HG03354 (cell line): ENCODE measurements around the gene CTDP1.
"Not testable (repeated sequence)": the region's sequence is repeated elsewhere in the genome, so short reads cannot be mapped to it uniquely, and the experiment has no call there.

ENCODE experiments used
- ATAC-seq: cut with Tn5 transposase; IDR thresholded peaks from one replicate; pipeline ENCODE4 v1.9.1; 2021; ENCODE audit warnings: mild to moderate bottlenecking; ENCODE audit not compliant: unreplicated experiment, poor library complexity, severe bottlenecking

CTDP1 gene

GRCh38 chr18:79736230-79736629 is 56.6 kb downstream of the CTDP1 start:
- no peak for ATAC-seq

GRCh38 chr18:79736846-79737245 is 57.2 kb downstream of the CTDP1 start:
- no peak for ATAC-seq

DNA sequence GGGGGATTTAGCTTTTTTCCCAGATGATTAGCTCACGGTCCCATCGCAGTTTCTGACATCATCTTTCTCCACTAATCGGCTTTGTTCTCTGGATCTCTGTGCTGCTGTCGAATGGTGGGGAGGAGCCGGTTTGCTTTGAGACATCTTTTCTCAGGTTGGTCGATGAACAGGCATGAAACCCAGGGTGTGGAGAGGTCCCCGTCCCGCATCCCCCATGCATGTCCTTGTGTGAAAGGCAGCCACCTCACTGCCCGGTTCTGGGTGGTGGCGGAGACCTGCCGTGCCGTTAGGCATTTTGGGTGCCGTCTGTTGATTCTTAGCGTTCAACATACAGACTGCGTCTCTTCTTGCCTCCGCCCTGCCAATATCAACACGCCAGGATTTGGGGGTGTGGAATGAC is 57.8 kb downstream of the CTDP1 start:
- no peak for ATAC-seq

DNA sequence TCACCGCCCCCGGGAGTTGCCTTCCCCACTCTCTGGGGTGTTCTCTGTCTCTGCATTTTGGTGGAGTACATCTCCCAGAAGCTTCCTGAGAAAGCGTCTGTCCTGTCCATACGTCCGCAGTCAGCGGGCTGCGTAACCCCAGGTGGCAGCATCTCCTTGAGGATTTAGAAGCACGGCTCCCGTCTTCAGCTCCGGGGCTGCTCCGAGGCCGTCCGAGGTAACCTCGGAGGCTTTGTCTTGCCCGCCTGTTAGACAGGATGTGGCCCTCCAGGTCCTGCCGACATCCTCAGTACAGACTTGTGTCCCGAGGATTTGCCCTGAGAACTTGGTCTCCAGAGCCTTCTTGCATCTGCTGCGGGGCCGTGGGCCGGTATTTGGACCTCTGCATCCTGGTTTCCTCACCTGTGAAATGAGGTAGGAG is 58.4 kb downstream of the CTDP1 start:
- ATAC-seq: no peak

DNA sequence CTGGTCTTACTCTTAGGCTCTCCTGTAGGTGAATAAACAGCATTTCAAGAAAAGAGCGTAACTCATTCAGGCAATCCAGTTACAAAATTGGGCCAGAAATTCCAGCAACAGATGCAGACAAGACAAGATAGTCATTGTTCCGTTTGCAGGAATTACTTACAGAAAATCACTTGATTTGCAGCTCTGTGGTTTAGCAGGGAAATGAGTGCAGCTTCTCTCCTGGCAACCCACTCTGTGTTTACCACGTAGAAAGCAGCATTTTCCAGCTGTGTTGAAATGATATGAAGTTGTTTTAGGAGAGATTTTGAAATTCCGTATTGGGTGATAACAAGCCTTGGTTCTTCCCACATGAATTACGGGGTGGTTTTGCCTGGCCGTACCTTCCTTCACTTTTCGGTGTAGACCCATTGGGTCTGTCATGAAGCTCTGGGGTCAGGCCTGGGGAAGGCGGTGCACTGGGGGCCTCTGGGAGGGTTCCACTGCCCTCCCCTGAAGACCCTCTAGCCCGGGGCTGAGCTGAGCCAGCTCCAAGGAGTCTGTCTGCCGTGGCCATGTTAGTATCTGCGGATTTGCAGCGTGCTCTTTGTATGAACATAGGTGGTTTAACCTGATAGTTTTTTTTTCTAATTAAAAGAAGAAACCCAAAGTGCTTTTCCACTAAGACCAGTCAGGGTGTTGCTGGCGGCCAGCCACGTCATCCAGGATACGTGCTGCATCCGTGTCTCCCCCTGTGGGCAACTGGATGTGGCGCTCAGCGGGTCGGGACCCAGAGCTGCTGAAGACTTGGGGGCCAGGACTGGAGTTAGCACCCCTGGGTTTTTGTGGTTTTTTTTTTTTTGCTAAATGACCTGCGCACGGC is 59.2 kb downstream of the CTDP1 start:
- ATAC-seq: no peak

GRCh38 chr18:79739440-79739778 is 59.8 kb downstream of the CTDP1 start:
- no peak for ATAC-seq

- not testable (repeated sequence) for ATAC-seq
Observed at GRCh38 chr18:79740047-79740446, 60.4 kb downstream of the CTDP1 start.

DNA sequence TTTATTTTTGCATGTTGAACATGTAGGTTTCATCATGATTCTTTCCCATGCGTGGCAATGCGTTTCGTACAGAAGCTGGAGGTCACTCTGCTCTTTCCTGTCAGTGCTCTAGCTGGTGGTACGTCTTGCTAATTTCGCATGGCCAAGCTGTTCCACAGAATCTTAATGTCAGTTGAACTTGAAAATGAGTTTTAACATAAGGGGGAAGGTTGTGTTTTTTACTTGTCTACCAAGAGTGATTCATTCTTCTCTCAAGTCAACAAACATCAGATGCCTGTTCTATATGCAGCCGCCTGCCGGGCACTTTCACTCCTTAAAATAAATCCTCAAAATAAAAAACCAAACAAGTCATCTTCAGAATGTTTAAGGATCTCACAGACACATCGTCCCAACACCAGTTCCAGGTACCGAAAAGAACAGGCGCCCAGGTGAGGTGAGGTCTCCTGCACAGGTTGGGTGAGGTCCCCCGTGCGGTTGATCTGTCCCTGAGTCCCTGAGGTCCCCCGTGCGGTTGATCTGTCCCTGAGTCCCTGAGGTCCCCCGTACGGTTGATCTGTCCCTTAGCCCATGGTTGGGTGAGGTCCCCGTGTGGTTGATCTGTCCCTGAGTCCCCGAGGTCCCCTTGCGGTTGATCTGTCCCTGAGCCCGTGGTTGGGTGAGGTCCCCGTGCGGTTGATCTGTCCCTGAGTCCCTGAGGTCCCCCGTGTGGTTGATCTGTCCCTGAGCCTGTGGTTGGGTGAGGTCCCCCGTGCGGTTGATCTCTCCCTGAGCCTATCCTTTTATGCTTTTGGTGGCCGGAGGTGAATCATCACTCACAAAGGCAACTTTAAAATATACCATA is 61.1 kb downstream of the CTDP1 start:
- ATAC-seq: no peak

GRCh38 chr18:79741362-79741700 is 61.7 kb downstream of the CTDP1 start:
- ATAC-seq: no peak

DNA sequence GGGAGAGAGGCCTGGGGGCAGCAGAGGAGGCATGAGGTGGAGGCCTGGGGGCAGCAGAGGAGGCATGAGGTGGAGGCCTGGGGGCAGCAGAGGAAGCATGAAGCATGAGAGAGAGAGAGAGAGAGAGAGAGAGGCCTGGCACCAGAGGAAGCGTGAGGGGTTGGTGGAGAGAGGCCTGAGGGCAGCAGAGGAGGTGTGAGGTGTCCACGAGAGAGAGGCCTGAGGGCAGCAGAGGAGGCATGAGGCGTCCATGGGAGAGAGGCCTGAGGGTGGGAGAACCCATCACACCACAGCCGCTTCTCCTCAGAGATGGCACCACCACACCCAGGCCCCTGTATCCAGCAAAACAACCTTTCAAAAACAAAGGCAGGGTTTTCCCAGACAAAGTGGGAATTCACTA is 62.5 kb downstream of the CTDP1 start:
- no peak for ATAC-seq

DNA sequence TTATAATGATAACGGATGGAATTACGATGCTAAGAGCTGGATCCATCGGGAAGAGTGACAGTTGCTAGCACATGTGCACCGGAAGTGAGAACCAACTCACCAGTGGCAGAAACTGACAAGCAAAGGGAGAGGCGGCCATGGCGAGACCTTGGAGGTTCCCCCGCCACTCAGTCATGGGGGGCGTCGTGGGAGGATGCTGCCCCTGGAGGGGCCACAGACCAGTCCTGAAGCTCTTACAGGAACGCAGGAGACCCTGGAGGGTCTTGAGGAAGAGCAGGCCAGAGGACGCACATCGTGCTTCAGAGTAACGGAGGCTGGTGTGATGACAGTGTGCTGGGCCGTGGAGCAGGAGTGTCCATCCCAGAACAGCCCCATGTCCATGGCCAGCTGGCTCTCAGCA is 65.0 kb downstream of the CTDP1 start:
- no peak for ATAC-seq

DNA sequence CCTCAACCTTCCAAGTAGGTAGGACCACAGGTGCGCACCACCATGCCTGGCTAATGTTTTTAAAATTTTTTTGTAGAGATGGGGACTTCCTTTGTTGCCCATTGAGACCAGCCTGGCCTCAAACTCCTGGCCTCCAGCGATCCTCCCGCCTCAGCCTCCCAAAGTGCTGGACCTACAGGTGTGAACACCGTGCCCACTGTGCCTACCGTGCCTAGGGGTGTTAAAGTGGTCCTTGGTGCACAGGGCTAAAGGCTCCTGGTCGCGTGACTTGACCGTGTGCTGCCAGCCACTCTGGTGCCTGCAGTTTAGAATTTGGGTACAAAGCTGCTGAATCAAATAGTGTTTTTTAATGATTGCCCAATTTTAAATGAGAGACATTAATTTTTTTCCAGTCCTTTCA is 67.1 kb downstream of the CTDP1 start:
- ATAC-seq: no peak

DNA sequence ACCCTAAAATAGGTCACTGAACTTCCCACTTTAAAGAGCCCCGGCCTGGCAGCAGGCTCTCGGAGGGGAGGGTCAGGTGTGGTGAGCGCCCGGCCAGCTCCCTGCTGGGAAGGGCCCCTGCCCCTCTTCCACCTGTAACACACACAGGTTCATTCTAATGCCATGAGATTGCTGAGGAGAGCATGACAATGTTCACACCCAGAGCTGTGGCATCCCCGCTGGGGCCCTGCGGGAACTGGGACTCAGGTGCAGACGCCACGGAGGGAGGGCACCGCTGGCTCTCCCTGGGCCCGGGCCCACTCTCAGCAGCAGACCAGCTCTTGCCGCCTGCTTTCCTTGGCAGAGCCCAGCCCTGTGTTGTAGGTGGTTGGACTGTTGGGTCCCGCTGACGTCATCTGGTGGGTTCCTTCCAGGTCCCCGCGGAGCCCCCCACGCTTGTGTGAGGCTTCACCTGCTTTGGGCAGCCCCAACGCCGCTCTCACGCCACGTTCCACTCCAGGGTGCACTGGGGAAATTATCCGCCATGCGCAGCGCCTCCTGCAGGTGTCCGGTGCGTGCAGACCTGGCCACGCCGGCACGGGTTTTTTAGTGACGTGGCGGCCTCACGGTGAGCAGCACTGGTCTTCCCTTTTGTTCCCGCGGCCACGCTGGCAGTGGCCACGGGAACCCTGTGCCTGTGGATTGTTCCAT is 67.7 kb downstream of the CTDP1 start:
- ATAC-seq: no peak

DNA sequence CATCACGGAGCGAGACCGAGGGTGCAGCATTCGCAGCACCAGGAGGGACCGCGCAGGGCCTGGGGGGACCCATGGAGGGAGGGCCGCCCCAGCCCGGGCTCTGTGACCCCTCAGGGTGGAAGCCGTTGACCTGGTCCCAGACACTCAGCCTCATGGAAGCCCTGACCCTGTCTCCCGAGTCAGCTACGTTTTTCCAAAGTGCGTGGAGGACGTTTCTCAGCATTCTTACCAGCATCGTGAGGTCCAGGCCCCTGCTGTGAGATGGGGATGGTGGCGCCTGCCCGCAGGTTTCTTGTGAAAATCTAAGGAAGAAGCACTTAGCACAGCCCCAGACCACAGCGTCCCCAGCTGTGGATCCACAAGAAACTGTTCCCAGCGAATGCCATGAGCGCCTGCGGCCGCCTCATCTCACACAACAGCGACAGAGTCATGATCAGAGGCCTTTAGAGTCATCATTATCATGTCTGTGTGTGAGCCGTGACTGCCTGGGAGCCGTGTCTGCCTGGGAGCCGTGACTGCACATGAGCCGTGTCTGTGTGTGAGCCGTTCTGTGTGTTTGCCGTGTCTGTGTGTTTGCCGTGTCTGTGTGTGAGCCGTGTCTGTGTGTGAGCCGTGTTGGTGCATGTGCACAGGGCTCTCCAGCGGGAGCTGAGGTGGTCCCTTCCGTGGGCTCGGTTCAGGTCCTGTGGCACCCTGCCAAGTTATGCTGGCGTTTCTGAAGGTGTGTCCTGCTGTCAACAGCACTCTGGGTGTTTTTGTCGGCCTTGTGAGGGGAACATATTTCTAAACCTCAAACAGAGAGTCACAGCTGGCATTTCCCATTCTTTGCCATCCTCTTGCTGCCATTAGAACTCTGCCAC is 68.9 kb downstream of the CTDP1 start:
- no peak for ATAC-seq

DNA sequence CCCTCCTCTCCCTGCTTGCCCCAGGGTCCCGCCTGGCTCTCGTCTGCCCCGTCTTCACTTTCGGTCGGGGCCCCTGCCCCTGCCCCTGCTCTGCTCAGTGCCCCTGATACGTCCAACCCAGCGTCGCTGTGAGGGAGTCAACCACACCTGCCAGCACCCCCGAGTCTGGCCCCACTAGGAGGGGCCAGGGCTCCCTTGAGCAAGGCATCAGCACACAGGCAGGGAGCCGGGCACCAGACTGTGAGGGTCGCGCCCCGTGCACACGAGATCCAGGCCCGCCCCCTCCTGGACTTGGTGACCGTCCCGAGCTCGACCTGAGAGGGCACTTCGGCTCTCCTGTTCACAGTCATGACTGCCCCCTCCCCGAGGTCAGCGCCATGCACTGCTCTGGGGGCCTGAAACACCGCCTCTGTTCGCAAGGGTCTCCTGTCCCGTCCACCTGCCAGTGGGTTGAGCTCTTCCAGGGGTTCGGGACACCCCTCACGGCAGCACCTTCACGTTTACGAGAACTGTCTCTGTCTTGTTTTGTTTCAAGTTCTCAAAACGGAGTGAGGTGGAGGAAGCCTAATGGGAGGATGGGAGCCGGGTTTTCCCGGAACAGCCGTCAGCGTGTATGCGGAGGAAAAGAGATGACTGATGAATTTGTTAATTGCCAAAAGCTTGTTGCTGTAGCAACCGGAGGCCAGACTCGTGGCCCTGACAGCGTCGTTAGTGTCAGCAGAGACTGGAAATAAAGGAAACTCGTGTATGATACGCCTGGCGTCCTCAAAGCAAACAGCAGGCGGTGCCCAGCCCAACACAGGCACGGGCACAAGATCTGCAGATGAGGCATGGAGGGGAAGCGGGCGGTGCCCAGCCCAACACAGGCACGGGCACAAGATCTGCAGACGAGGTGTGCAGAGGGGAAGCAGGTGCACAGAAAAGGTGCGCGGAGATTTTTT is 69.9 kb downstream of the CTDP1 start:
- ATAC-seq: no peak

- ATAC-seq: no peak
Observed at GRCh38 chr18:79750980-79751571, 71.5 kb downstream of the CTDP1 start.

DNA sequence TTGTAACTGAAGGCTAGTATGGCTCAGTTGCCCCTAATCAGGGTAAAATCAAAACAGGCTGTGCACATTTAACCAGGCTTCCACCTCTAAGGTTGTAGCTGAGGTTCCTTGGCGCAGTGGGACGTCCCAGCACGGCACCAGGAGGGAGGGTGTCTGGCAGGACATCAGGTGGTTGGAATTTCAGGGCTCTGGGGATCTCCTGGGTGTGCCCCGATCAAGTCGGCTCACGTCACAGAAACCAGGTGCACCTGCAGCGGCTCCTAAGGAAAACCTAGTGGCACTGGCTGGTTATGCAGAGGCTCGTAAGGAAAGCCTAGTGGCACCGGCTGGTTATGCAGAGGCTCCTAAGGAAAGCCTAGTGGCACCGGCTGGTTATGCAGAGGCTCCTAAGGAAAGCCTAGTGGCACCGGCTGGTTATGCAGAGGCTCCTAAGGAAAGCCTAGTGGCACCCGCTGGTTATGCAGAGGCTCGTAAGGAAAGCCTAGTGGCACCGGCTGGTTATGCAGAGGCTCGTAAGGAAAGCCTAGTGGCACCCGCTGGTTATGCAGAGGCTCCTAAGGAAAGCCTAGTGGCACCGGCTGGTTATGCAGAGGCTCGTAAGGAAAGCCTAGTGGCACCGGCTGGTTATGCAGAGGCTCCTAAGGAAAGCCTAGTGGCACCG is 72.4 kb downstream of the CTDP1 start:
- not testable (repeated sequence) for ATAC-seq

GRCh38 chr18:79752946-79753345 is 73.3 kb downstream of the CTDP1 start:
- not testable (repeated sequence) for ATAC-seq
